ENCODE data around the gene UNC5B.

GRCh38 chr10:71203124-71203523 is 9.2 kb upstream of the UNC5B start:
- no peak for TF ChIP-seq POLR2A (IDR thresholded peaks at IDR 0.05; ENCODE audit: low read length)
- TF ChIP-seq GATA1 (IDR thresholded peaks at IDR 0.05; ENCODE audit: low read depth, low read length): no peak
